H1 (cell line): Measurements from ENCODE around the gene RPL28. TPM values are rescaled to one million over a fixed set of nuclear protein-coding genes. Genes with fewer than 3 reads are reported as not detected.

Experiments used
- BACH1 ChIP-seq: IDR thresholded peaks from 2 replicates; pipeline ENCODE4 v1.6.1; 2012; ENCODE audit warnings: low read length, improper control_type of control experiment
- BCL11A ChIP-seq, 2 experiments: IDR thresholded peaks; one replicate each; pipeline ENCODE4 v1.6.1; 2011; ENCODE audit warnings: low read depth in 2 of 2, low read length in 2 of 2, mild to moderate bottlenecking in 2 of 2
- CHD2 ChIP-seq: IDR thresholded peaks from 2 replicates; pipeline ENCODE4 v1.6.1; 2012; ENCODE audit warnings: low read length, improper control_type of control experiment
- CHD7 ChIP-seq: fragments of 300-600 bp; sonication (generic); IDR thresholded peaks from 2 replicates; pipeline ENCODE4 v1.7.1; 2012; ENCODE audit warnings: low read length, moderate library complexity, mild to moderate bottlenecking, inconsistent platforms; ENCODE audit not compliant: insufficient replicate concordance
- CTCF ChIP-seq, 3 experiments: IDR thresholded peaks; 1 replicate in 2 of 3; 2 replicates in 1 of 3; pipeline versions ENCODE4 v1.5.1 to v1.6.1; 2011; ENCODE audit warnings: low read length in 3 of 3, mild to moderate bottlenecking in 3 of 3, inconsistent platforms in 2 of 3, low read depth in 1 of 3, moderate library complexity in 1 of 3; ENCODE audit not compliant: insufficient read depth in 1 of 3; ENCODE audit errors: control extremely low read depth in 1 of 3
- FOSL1 ChIP-seq: IDR thresholded peaks from 2 replicates; pipeline ENCODE4 v1.6.1; 2011; ENCODE audit warnings: mild to moderate bottlenecking, low read depth, low read length, moderate library complexity; ENCODE audit not compliant: insufficient read depth
- POLR2A ChIP-seq, 2 experiments: IDR thresholded peaks; 1 replicate in 1 of 2; 2 replicates in 1 of 2; pipeline ENCODE4 v1.6.1; 2011; ENCODE audit warnings: low read depth in 2 of 2, low read length in 2 of 2, mild to moderate bottlenecking in 2 of 2; ENCODE audit errors: control extremely low read depth in 1 of 2
- SP4 ChIP-seq: IDR thresholded peaks from 2 replicates; pipeline ENCODE4 v1.6.1; 2012; ENCODE audit warnings: low read length, inconsistent platforms
- TBP ChIP-seq: IDR thresholded peaks from 2 replicates; pipeline ENCODE4 v1.6.1; 2011; ENCODE audit warnings: low read depth, low read length, improper control_type of control experiment
- polyA plus RNA-seq, 7 experiments: library from polyadenylated mRNA; depleted of rRNA in 3 of 7; stranded (reverse) in 5 of 7; unstranded in 2 of 7; fragments of >200 nt in 5 of 7; fragments of 200-250 nt in 2 of 7; gene quantifications; 1 replicate in 5 of 7; 2 replicates in 1 of 7; 4 replicates in 1 of 7; pipeline versions ENCODE4 v1.2.1 to v1.2.3, GENCODE V29; 2011 to 2013; ENCODE audit warnings: missing spikeins in 2 of 7, mixed read lengths in 2 of 7
- total RNA-seq: library from RNA; stranded (reverse); fragmentation: NEBNext Ultra II Directional; extraction: Animal tissue kit (Norgen Biotek cat#: 25700); gene quantifications from 2 replicates; pipeline ENCODE4 v1.2.1, GENCODE V29; 2021

The RPL28 gene
- total and polyA plus RNA-seq, 2 of the 8 experiments (the other 6 are each of a cell fraction or from before 2014, with no cell fraction given): 2,123 to 8,402 TPM

GRCh38 chr19:55423225-55424005, 37.7 kb downstream of the RPL28 start (continued):
- no peak for TF ChIP-seq CHD7
- TF ChIP-seq FOSL1: no peak
- TF ChIP-seq CTCF (IDR thresholded peaks at IDR 0.05; ENCODE audit: control extremely low read depth in 1 of 3, insufficient read depth in 1 of 3, low read depth in 1 of 3, low read length in 3 of 3): no peak
- TF ChIP-seq BCL11A (IDR thresholded peaks at IDR 0.05; ENCODE audit: low read depth in 2 of 2, low read length in 2 of 2): no peak
- no peak for TF ChIP-seq TBP
- no peak for TF ChIP-seq CHD2
- no peak for TF ChIP-seq SP4
- no peak for TF ChIP-seq BACH1
- TF ChIP-seq POLR2A (IDR thresholded peaks at IDR 0.05; ENCODE audit: control extremely low read depth in 1 of 2, low read depth in 2 of 2, low read length in 2 of 2): no peak
